ENCODE measurements around the gene KCNQ2.
A peak's percentile ranks its signal among the peaks of the same experiment; 100 is the strongest.

Gene KCNQ2

GRCh38 chr20:63351811-63352591 lies 120.5 kb downstream of the KCNQ2 start:
- DNase-seq = peak; percentile 54

GRCh38 chr20:63351326-63351700 lies 121.1 kb downstream of the KCNQ2 start:
- no peak for DNase-seq

- no peak for DNase-seq
Observed at GRCh38 chr20:63350597-63351325, 121.7 kb downstream of the KCNQ2 start.

Measured in SHP77 treated with DMSO at 0.1 percent for 48 hours (cell line).